BE2C (cell line): ENCODE results near the gene C1orf116.
"Not testable (repeated sequence)": the region's sequence is repeated elsewhere in the genome, so short reads cannot be mapped to it uniquely, and the experiment has no call there.

ENCODE experiments used
- DNase-seq: peaks from one replicate; pipeline ENCODE4 v3.0.0-alpha.2; 2020
- H3K27me3 ChIP-seq: fragments of 250-450 bp; sonication (Bioruptor Pico); 2 replicates; pipeline ENCODE4 v1.5.1; 2020; ENCODE audit warnings: mild to moderate bottlenecking
- H3K36me3 ChIP-seq: fragments of 250-450 bp; sonication (Bioruptor Pico); 2 replicates; pipeline ENCODE4 v1.5.1; 2020; ENCODE audit warnings: mild to moderate bottlenecking
- H3K4me1 ChIP-seq: fragments of 250-450 bp; sonication (Bioruptor Pico); 2 replicates; pipeline ENCODE4 v1.5.1; 2020
- H3K4me3 ChIP-seq: 2 replicates; pipeline ENCODE4 v1.5.1; 2011; ENCODE audit warnings: low read depth, low read length
- H3K9me3 ChIP-seq: fragments of 250-450 bp; sonication (Bioruptor Pico); 2 replicates; pipeline ENCODE4 v1.5.1; 2020
- TF ChIP-seq, protein P1 (sequence below): IDR thresholded peaks from 2 replicates; pipeline ENCODE4 v1.5.1; 2012; ENCODE audit warnings: mild to moderate bottlenecking, low read depth, low read length

C1orf116 gene

DNA sequence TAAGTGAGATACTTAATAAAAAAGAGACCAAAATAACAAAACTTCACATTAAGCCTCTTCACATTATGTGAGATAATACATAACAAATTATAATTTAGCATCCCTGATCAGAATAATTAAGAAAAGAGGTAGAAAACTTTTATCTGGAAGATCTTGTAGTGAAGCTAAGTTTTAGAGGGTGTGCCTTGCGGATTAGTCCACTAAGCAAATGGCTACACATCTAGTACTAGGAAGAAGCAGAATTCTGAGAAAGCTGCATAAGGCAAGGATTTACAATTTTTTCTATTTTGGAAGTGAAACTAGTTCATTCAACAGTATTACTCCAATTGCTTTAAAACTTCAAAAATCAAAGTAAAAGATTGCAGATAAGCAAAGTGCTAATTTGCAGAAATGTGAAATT is 14.9 kb upstream of the C1orf116 start:
- no peak for DNase-seq
- Histone ChIP-seq H3K9me3 (no peaks in the 10 kb centered on the region), H3K4me1 (peaks cover 6% of the 10 kb centered on the region), H3K4me3 (no peak overlapping the region), H3K27me3 (no peaks in the 10 kb centered on the region), H3K36me3 (peaks cover 17% of the 10 kb centered on the region)
- TF ChIP-seq, protein P1, sequence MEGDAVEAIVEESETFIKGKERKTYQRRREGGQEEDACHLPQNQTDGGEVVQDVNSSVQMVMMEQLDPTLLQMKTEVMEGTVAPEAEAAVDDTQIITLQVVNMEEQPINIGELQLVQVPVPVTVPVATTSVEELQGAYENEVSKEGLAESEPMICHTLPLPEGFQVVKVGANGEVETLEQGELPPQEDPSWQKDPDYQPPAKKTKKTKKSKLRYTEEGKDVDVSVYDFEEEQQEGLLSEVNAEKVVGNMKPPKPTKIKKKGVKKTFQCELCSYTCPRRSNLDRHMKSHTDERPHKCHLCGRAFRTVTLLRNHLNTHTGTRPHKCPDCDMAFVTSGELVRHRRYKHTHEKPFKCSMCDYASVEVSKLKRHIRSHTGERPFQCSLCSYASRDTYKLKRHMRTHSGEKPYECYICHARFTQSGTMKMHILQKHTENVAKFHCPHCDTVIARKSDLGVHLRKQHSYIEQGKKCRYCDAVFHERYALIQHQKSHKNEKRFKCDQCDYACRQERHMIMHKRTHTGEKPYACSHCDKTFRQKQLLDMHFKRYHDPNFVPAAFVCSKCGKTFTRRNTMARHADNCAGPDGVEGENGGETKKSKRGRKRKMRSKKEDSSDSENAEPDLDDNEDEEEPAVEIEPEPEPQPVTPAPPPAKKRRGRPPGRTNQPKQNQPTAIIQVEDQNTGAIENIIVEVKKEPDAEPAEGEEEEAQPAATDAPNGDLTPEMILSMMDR, result no peak

- TF ChIP-seq, protein P1, result no peak
These were observed 12.9 kb upstream of the C1orf116 start for GRCh38 chr1:207045453-207045852.

DNA sequence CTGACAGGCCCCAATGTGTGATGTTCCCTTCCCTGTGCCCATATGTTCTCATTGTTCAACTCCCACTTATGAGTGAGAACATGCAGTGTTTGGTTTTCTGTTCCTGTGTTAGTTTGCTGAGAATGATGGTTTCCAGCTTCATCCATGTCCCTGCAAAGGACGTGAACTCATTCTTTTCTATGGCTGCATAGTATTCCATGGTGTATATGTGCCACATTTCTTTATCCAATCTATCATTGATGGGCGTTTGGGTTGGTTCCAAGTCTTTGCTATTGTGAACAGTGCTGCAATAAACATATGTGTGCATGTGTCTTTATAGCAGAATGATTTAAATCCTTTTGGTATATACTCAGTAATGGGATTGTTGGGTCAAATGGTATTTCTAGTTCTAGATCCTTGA is 8.8 kb upstream of the C1orf116 start:
- peaks cover 25% of the 10 kb centered on the region for H3K27me3 ChIP-seq
- H3K4me3 ChIP-seq, DNase-seq, H3K9me3 ChIP-seq, H3K36me3 ChIP-seq, H3K4me1 ChIP-seq: not testable (repeated sequence)

More at GRCh38 chr1:207045453-207045852, 12.9 kb upstream of the C1orf116 start:
- H3K36me3 ChIP-seq, result peaks cover 17% of the 10 kb centered on the region
- no peak for DNase-seq
- peaks cover 3% of the 10 kb centered on the region; the same call in 1 of the 2 replicates for H3K4me1 ChIP-seq
- H3K9me3 ChIP-seq, result no peaks in the 10 kb centered on the region
- H3K27me3 ChIP-seq, result no peaks in the 10 kb centered on the region
- no peak overlapping the region for H3K4me3 ChIP-seq

GRCh38 chr1:207040181-207040533 is 7.6 kb upstream of the C1orf116 start:
- no peaks in the 10 kb centered on the region for H3K36me3 ChIP-seq
- H3K4me1 ChIP-seq, result no peaks in the 10 kb centered on the region
- DNase-seq, result no peak
- TF ChIP-seq, protein P1, result no peak
- peaks cover 38% of the 10 kb centered on the region for H3K27me3 ChIP-seq
- H3K9me3 ChIP-seq, result no peaks in the 10 kb centered on the region
- H3K4me3 ChIP-seq, result no peak overlapping the region

GRCh38 chr1:207039380-207040180 is 7.0 kb upstream of the C1orf116 start:
- Histone ChIP-seq H3K9me3 (no peaks in the 10 kb centered on the region), H3K4me3 (no peak overlapping the region), H3K27me3 (peaks cover 43% of the 10 kb centered on the region), H3K36me3 (no peaks in the 10 kb centered on the region), H3K4me1 (no peaks in the 10 kb centered on the region)
- TF ChIP-seq, protein P1, result no peak
- DNase-seq, result no peak

DNA sequence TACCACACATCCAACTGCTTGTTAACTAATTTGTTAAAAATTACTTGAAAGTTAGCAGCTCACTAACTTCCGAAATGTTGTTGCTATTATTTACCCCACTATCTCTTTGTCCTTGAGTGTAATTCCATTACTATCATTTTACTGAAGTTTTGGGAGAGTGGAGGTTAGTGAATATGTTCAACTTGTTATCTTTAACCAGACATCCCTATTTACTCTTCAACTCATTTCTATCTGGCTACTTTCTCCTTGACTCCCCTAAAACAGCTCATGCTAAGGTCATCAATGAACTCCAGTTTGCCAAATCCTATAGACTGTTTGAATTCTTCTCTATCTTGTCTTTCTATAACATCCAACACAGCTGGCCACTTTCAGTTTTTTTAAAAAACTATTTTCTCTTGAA is 4.3 kb upstream of the C1orf116 start:
- TF ChIP-seq, protein P1, result no peak
- Histone ChIP-seq H3K9me3 (no peaks in the 10 kb centered on the region), H3K27me3 (peaks cover 68% of the 10 kb centered on the region), H3K36me3 (no peaks in the 10 kb centered on the region), H3K4me1 (no peaks in the 10 kb centered on the region), H3K4me3 (no peak overlapping the region)
- no peak for DNase-seq
